NCI-H2029 (cell line): ENCODE measurements around the gene POLRMT.
"Not testable (repeated sequence)": the region's sequence is repeated elsewhere in the genome, so short reads cannot be mapped to it uniquely, and the experiment has no call there.

Experiments used
- DNase-seq: peaks from one replicate; lab custom pipeline; 2025; lab: John Stamatoyannopoulos, UW

Gene POLRMT

GRCh38 chr19:628168-628567 lies 5.2 kb downstream of the POLRMT start:
- DNase-seq, result no peak

DNA sequence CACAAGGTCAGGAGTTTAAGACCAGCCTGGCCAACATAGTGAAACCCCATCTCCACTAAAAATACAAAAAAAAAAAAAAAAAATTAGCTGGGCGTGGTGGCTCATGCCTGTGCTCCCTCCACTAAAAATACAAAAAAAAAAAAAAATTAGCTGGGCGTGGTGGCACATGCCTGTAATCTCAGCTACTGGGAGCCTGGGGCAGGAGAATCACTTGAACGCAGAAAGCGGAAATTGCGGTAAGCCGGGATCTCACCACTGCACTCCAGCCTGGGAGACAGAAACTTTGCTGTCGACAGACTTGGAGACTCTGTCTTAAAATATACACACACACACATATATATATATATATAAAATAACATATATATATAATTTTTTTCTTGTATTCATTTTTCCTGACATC lies 6.8 kb downstream of the POLRMT start:
- DNase-seq, result not testable (repeated sequence)

GRCh38 chr19:625257-625656 lies 8.1 kb downstream of the POLRMT start:
- no peak for DNase-seq

GRCh38 chr19:624433-625109 lies 8.8 kb downstream of the POLRMT start:
- DNase-seq, result no peak

DNA sequence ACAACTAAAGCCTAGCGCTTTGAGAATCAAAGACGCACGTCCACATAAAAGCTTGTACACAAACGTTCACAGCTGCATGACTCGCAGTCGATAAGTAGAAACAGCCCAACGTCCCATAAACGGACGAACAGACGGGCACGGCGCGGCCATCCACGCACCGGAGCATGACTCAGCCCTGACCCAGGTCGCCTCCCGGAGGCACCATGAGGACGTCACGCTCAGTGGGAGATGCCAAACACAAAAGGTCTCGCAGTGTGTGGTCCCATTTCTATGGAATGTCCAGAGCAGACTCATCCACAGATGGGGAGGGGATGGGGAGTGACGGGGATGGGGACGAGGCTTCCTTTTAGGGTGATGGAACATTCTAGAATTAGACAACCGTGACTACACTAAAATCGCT lies 9.4 kb downstream of the POLRMT start:
- no peak for DNase-seq

DNA sequence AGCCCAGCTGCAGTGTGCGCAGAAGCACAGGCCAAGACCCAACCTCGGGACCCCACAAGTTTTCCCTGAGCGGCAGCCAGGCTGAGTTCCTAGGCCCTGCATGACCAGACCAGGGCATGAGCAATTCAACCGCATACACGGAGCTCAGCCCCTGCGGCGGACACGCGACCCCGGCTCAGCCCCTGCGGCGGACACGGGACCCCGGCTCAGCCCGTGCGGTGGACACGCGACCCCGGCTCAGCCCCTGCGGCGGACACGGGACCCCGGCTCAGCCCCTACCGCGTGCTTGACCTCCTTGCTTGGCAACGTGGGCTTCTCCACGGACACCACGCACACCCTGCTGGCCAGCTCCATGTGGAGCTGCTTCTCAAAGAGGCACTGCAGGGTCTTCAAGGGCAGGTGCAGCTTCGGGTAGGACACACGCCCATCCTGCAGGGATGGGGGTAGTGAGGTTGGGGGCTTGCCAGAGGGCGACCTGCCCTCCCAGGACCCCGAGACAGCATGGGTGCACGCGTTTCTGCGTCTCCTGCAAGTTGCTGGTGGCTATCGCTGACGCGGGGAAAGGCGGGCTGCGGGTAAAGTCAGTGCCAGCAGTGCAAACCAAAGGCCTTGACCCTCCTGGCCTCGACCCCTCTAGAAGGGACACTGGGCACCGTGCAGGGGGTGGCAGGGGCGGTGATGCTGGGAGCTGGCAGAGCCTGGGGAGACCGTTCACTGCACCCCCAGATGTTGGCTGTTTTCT lies 10.0 kb downstream of the POLRMT start:
- no peak for DNase-seq

DNA sequence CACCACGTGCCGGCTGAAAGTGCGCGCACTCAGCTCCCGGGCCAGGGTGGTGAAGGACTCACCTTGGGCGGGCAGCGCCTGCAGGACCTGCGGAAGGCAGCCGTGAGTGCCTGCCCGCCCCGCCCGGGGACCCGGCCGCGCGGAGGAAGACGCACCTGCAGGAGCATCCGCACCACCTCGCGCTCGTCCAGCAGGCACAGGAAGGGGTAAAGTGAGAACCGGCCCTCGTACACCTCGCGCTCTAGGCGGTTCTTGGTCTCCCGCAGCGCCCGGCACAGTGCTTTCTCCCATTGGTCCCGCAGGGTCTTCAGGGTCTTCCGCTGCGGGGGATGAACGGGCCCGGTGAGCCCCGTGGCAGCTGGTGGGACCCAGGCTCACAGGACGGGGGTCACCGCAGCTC lies 10.7 kb downstream of the POLRMT start:
- no peak for DNase-seq

DNA sequence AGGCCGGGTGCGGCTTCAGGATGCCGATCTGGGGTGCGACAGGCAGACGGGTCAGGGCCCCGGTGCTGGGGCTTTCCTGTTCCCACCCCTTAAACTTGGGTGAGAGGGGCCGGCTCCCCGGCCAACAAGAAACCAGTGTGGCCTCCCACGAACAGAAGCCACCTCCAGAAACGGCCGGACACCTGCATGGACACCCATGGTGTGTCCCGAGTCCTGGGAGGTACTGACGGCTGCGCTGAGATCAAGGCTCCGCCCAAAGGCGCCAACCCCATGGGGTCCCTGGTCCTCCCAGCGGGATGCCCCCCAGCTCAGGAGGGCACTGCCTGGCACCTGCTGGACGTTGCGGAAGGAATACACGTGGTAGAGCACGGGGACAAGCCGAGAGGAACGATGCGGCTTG lies 11.5 kb downstream of the POLRMT start:
- DNase-seq, result no peak

DNA sequence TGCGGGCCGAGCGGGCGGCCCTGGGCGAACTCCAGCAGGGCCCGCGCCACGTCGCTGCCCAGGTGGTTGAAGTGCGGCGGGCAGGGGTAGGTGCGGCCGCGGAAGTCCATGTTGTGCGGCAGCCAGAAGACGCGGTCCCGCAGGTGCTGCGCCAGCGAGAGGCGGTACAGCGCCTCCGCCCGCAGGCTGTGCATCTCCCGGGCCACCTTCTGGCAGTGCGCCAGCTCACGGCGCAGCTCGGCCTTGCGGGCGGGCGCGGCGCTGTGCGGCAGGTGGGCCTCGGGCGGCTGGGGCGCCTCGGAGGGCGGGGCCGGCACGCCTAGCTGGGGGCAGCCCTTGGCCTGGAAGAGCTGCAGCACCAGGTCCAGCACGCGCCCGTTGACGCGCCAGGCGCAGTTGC lies 12.1 kb downstream of the POLRMT start:
- not testable (repeated sequence) for DNase-seq

GRCh38 chr19:620166-620862 lies 13.0 kb downstream of the POLRMT start:
- DNase-seq, result no peak

GRCh38 chr19:619286-620002 lies 13.9 kb downstream of the POLRMT start:
- no peak for DNase-seq

GRCh38 chr19:618674-619285 lies 14.6 kb downstream of the POLRMT start:
- no peak for DNase-seq

DNA sequence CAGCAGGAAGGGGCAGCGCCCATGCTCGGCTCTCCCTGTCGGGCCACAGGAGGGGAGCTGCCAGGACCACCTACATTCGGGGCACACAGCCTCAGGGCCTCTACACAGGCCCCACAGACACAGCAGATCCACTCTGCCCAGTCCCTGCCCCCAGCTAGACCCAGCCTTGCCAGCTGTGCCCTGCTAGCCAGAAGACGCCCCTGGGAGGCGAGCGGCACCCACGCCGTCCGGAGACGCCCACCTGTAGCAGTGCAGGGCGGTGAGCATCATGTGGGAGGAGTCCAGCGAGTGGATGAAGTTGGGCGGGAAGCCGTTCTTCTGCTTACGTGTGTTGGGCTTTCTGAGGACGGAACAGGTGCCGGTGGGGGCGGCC lies 15.1 kb downstream of the POLRMT start:
- no peak for DNase-seq

DNA sequence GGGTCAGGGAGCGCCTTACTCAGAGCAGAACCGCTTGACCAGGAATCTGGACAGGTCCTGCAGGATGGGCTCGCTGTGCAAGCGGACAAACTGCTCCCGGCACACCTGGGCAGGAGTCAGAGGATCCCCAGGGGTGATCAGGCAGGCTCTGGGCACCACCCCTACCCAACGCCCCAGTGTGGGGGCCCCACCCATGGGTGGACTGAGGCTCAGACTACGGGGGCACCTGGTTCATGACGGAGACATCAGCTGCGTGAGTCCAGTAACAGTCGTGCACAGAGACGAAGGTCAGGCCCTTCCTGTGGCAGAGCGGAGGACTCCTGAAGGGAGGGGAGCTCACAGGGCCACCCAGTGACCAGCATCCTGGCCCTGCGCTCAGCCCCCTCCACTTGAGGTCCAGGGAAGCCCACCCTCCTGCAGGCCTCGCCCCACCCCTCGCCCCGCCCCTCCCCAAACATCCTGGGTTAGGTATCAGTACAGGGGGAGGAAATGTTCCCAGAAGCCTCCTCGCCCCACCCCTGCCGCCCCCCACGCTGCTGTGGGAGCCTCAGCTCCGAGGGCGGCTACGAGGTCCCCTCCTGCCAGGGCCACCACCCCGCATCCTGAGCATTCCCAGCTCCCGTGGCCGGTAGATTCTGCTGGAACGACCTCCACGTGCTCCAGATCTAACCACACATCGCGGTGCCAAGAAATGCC lies 15.6 kb downstream of the POLRMT start:
- DNase-seq, result no peak

DNA sequence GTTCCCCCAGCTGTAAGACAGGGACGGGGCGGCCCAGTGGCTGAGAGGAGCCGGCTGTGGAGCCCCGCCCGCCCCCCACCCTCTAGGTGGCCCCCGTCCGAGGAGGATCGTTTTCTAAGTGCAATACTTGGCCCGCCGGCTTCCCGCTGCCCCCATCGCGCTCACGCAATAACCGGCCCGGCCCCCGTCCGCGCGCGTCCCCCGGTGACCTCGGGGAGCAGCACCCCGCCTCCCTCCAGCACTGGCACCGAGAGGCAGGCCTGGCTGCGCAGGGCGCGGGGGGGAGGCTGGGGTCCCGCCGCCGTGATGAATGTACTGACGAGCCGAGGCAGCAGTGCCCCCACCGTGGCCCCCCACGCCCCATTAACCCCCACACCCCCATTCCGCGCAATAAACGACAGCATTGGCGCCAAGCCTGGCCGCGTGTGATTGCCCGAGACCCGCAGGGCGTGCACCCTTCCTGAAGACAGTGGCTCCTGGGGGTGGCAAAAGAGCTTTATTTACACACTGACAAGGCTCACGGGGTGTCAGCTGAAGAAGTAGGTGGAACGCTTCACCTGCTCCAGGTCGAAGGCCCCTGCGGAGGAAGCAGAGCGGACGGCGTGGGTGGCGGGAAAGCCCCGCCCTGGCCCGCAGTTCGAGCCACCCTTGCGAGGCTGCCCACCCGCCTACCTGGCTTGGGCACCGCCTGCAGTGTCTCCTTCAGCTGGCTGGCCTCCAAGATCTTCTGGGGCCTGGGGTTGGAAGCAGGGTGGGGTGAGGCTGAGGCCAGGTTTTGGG lies 16.4 kb downstream of the POLRMT start:
- DNase-seq, result no peak

DNA sequence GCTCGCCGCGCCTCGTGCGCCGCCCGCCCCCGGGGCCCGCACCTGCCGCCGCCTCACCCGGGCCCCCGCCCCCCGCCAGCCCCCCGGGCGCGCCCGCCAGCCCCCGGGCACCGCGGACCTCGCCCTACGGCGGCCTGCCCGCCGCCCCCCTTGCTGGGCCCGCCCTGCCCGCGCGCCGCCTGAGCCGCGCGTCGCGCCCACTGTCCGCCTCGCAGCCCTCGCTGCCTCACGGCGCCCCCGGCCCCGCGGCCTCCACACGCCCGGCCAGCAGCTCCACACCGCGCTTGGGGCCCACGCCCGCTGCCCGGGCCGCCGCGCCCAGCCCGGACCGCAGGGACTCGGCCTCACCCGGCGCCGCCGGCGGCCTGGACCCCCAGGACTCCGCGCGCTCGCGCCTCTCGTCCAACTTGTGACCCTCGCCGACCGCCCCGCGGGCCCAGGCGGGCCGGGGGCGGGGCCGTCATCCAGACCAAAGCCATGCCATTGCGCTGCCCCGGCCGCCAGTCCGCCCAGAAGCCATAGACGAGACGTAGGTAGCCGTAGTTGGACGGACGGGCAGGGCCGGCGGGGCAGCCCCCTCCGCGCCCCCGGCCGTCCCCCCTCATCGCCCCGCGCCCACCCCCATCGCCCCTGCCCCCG lies 17.2 kb downstream of the POLRMT start:
- no peak for DNase-seq

DNA sequence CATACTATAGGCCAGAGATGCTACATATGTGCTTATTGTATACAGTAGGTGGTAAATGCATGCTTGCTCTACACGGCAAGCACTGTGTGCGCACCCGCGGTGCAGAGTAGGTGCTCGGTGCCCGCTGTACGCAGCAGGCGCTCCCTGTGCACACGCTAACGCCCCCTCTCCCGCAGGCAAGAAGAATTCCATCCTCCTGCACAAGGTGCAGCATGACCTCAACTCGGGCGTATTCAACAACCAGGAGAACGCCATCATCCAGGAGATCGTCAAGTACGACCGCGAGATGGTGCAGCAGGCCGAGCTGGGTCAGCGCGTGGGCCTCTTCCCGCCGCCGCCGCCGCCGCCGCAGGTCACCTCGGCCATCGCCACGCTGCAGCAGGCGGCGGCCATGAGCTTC lies 17.7 kb downstream of the POLRMT start:
- no peak for DNase-seq

DNA sequence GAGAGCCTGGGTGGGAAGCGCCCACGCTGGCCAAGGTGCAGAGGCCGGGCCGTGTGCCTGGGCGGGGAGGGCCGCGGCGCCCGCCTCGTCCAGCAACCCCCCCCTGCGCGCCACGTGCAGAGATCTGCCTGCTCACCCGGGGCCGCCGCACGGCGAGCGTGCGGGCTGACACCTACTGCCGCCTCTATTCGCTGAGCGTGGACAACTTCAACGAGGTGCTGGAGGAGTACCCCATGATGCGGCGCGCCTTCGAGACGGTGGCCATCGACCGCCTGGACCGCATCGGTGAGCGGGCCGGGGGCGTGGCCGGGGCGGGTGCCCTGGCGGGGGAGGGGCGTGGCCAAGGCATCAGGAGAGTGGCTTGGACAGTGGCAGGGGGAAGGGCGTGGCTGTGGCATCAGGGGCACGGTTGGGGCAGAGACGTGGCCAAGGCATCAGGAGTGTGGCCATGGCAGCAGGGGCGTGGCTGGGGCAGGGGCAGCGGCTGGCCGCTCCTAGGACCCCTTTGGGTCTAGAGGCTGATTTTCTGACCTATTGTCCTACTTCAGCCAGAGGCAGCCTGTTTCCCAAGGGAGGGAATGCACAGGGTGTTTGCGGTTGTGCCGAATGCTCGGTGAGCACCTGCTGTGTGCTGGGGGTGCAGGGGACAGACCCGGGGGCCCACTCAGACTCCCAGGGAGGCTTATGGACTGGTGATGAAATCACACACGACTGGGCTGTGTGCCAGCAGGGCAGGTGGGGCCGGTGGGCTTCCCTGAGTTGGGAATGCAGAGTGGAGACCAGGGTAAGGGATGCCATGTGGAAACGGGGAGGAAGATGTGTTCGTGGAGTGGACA lies 19.4 kb downstream of the POLRMT start:
- DNase-seq, result no peak

DNA sequence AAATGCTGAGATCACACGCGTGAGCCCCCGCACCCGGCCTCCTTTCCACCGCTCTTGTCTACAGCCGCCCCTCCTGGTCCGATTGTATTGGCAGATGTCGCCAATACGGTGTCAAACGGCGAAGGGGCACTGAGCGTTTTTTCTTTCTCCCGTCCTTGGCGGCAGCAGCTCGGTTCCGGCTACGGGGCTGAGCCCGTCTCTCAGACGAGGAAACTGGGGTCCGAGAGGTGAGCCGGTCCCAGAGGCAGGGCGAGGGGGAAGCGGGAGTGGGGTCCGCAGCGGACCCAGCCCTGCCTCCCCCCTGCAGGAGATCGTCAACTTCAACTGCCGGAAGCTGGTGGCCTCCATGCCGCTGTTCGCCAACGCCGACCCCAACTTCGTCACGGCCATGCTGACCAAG lies 20.4 kb downstream of the POLRMT start:
- DNase-seq, result no peak
